GM19324 (cell line): ENCODE data around the gene LCMT1.
"Not testable (repeated sequence)": the region's sequence is repeated elsewhere in the genome, so short reads cannot be mapped to it uniquely, and the experiment has no call there.

ENCODE experiments used
- ATAC-seq: cut with Tn5 transposase; IDR thresholded peaks from one replicate; pipeline ENCODE4 v1.9.1; 2021; ENCODE audit warnings: mild to moderate bottlenecking, moderate library complexity; ENCODE audit not compliant: unreplicated experiment, low FRiP score

Gene LCMT1

DNA sequence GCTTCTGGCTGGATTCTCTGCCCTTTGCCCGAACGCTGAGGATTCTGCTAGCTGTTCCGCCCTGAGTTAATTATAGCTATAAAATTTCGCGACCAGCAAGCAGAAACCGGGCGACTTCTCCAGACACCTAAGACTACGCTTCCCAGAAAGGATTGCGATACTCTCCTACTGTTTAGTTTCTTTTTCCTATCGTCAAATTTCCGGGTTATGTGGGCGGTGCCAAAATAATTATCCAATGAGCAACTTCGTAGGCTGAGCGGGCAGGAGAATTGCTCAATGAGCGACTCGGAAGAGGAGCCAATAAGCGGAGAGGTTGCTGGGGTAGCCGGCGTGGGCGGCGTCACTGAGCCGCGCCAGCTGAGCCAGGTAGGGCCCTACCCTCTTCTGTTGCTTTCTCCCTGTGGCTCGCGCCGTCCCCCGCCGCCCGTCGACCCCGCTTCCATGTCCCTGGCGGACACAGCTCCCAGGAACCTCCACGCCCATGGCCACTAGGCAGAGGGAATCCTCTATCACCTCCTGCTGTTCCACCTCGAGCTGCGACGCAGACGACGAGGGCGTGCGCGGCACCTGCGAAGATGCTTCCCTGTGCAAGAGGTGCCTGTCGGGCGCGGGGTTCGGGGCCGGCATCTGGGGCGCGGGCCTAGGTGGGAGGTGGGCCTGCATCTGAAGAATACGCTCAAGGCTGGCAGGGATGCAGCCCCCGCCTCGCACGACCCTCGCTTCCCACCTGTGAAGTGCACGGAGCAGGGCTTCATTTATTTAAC, at the start of gene LCMT1:
LCMT1 (plus strand) TSS at position 340 of the 764 bp plus-strand sequence; CDS start at position 482, 142 bp downstream.
- ATAC-seq: peak; percentile 96

DNA sequence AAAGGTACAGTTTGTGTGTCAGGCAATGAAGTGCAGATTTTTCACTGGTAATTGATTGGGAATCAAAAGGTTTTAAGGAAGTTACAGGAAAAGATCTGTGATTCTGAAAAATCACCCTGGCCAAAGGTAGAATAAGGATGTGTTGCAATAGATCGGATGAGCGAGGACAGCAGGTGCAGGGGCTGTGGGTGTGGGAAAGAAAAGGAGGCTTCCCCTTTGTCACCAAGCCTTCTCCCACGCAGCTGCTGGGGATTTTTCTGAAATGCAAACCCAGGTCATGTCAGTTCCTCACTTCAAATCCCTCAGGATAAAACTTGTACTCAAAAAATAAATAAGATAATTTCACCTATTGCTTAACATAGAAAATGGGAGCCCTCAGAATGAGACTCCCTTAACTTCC, 48.4 kb upstream of the LCMT1 start:
- no peak for ATAC-seq

DNA sequence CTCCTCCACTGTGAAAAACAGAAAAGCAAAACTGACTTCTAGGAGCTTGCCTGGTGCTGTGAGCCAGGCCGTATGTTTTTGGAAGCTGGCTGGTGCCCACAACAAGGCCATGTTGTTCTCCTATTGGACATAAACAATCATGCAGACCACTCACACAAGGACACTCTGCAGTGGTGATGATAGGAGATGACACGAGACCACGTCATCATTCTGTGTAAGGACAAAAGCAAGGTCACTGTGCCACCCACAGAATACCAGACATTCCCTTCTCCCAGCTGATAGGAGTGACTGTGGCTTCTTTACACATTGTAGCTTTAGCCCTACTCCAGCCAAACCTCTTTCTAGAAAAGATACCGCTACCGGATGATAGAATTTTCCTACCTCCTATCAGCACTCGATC, 47.7 kb upstream of the LCMT1 start:
- no peak for ATAC-seq

DNA sequence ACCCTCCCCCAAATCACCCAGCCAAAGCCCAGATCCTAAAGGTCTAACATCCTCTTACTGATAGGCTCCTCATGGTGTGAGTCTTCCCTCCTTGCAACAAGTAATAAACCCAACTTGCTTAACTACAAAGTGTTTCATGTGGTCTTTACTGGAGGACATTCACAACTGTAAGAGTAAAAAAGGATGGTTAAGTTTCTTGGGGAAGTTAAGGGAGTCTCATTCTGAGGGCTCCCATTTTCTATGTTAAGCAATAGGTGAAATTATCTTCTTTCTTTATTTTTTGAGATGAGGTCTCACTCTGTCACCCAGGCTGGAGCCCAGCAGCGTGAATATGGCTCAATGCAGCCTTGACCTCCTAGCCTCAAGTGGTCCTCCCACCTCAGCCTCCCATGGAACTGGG, 47.3 kb upstream of the LCMT1 start:
- ATAC-seq: not testable (repeated sequence)

DNA sequence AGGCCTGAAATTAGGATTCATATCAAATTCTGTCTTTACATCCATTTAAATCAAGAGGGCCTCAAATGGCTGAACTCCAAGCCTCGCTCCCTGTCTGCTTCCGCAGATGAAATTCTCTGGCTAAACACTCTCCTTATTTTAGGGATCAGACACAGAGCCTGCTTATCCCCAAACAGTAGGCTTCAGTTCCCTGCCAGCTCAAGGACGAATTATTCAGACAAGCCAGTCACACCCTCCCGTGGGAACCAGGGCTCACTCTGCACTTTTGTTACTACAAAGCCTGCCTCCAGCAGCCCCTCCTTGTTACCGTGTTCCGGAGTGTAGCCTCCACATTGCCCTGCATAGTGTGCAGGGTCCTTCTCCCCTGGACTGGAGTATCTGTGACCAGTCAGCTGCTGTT, 46.6 kb upstream of the LCMT1 start:
- no peak for ATAC-seq

DNA sequence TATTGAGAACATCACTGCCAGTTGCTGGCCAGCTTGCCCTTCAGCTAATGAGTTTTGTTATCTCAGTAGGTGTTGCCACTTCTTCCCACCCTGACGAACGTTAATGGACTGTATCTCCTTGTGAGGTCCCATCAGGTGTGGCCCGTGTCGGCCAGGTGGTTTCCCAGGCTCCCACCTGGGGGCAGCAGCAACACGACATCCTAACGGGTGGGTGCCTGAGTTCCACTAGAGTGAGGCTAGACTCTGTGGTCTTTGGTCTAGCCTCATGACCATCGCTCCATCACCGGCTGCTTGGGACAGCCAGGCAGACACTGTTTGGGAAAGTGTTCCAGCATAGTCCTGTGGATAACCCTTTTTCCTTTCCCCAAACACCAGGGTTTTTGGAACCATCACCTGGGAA, 45.6 kb upstream of the LCMT1 start:
- no peak for ATAC-seq

DNA sequence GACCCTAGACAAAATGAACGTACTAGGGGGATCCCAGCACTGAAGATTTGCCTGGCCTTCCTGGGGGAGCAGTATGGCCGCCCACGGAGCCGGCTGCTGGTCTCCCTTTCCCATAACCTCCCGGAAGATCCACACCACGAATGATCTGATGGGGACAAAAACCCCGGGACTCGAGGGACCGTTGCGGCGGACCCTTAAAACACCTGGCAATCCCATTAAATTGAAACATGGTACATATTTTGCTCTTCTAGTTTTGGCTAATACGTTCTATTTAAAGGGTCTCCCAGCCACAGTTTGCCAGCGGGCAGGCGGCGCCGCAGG, 45.2 kb upstream of the LCMT1 start:
- ATAC-seq: no peak

DNA sequence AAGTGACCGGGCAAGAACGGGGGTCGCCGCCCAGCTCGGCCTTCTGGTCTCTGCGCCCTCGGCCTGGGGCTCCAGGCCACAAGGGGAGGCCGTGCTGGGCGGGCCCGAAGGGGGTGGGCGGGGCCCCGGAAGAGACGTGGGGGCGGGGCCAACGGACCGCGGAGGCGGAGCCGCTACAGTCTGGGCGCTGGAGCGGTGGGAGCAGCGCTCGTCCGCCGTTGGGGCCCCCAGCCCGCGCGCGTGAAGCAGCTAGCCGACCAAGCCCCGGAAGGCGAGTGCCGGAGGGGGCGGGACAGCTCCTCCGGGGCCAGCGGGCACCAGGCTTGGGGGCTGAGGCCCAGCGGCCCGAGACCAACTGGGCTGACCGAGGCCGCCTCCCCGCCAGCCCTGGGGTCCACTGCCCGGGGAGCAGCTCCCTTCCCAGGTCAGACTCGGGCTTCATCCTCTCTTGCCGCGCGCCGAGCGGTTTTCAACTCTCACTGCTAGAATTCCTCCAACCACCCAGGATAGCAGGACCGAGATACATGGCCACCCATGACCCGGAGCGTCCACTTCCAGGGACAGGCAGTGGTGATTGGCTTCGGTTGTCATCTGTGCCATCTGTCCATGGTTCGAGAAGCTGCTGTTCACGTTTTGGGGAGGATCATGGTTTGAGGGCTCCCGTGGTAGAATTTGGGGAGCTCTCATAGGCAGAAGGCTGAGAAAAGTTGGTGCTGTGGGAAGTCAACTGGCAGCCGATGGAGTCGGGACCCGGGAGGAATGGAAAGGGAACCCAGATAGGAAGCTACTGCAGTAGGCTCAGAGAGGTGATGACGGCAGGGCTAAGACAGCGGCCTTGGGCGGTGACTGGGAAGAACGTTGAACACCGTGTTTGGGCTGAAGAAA, 44.6 kb upstream of the LCMT1 start:
- peak; percentile 92 for ATAC-seq

DNA sequence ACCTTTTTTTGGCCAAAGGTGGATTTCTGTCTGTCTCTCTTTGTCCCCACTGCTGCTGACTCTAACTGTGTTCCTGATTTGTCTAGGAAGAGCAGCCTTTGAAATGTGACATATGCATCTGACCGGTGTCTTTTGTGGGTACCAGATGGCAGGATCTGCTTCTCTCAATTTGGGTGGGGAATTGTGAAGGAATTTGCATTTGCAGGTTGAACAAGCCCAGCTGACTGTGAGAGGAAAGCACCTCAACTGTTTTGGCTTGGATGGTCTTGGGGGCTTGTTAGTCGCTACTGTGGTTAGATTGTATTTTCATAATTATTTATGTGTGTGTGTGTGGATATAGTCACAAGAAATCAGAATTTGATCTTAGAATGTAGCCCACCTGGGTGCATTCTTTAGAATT, 37.7 kb upstream of the LCMT1 start:
- ATAC-seq: no peak

DNA sequence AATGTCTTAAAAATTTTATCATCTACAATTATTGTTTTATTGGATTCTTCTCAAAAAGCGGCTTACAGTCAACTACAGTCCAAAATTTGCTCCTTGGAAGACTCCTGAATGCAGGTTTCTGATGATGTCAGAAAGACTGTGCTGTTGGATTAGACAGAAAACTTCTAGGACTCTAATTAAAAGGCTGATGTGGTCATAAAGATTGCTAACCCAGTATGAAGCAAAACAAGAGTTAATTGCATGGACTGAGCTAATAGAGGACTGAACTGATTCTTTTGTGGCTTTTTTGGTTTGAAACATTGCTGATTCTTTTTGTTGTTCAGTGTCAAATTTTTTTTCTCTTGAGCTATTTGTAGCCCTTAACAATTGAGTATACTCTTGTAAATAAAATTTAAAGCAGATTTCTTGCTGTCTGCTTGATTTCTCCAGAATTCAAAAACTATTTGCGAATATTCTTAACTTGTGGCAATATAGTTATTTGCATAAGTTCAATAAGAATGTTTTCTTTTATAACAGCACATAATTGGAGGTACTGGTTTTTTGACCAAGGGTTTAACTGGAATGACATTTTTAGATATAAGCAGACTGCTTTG, 33.1 kb upstream of the LCMT1 start:
- ATAC-seq: no peak

DNA sequence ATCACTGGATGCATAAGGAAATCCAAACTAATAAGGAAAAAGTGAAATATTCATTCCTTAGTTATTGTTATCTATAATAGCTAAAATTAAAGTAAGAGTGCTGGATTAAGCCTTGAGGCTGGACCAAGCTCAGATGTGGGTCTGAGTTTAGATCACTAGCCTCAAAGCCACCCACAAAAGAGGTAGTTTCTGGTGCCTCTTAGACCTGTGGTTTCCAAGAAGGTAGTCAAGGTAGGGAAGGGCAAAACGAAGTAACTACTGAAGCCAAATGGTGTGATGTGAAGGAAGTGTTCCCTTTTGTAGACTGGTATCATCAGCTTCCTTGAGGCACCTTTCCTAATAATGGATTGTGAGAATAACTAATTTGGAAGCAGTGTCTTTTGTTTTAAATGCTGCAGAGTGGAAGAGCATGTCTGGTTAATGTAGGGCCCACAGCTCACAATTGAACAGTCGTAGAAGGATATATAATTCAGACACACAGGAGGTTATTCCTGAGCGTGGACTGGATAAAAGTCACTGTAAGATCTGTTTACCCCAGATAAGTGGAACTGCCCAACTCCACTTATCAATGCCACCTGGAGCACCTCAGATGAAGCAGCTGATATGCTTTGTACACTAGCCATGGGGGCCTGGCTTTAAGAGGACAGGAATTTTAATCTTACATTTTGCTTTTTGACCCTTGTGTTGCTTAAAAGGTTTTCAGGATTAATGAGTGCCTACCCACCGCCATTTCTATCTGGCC, 31.7 kb upstream of the LCMT1 start:
- no peak for ATAC-seq

DNA sequence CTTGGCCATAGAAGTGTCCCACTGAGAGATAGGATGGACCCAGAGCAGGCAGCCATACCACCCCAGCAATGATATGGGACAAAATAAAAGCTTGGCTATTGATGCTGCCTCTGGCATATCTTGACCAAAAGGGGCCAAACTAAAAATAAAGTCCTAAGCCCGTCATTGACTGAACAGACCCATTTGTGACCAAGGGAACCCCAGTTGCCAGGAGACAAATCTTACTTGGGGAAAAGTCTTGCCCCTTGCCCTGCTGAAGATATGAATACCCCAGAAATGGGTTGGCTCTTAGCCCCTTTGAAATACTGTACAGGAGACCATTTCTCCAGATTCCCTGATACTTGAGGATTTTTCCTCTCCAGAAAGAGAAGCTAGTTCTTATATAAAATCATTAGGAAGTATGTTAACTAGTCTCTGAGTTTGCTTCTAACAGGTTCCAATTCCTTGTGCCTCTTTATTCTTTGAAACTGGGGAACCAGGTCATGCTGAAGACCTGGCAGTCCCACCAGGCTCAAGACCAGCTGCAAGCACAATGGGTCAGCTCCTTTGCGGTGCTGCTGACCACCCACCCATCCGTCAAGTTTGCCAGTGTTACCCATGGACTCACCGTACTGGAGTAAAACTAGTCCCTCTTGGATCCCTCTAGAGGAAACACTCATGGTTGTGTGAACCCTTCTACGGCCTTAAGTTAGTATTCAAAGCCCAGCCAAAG, 31.0 kb upstream of the LCMT1 start:
- no peak for ATAC-seq

DNA sequence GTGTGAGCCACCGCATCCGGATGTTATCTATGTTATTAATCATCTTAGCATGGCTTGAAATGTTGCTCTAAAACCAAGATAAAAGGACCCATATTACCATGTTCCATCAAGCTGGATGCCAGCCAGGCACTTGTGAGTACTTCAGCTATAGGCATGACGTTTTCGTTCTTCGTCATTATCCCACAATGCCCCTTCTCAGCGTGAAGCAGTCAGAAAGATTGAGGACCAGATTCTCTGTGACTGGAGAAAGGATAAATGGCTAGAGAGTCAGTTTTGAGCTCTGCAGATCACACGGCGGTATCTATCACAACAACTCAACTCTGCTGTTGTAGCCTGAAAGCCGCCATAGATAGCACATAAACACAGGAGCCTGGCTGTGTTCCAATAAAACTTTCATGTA, 29.8 kb upstream of the LCMT1 start:
- ATAC-seq: no peak

DNA sequence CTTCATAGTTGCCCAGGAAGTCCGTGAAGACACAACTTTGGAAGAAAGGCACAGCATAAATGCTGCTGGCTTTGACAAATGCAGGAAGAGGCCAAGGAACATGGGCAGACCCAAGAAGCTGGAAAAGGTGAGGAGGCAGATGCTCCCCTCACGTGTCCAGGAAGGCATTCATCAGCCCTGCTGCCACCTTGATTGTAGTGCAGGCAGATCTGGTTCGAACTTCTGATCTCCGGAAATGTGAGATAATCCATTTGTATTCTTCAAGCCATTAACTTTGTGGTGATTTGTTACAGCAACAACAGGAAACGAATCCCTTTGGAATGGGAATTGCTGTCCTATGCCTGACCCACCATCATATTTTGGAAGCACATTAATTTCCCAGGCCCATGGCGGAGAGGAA, 28.5 kb upstream of the LCMT1 start:
- no peak for ATAC-seq

DNA sequence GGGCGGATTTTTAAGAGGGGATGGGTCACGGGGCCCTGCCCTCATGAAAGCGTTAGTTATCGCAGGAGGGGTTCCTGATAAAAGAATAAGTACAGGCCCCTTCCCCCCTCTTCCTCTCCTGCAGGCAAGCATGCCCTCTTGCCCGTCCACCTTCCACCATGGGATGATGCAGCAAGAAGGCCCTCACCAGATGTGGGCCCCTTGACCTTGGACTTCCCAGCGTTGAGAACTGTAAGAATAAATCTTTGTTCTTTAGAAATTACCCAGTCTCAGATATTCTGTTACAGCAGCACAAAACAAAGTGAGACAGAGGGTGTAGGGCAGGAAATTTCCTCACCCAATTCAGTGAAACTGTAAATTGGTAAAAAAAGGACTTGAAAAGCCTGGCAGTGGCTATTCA, 27.8 kb upstream of the LCMT1 start:
- ATAC-seq: no peak

DNA sequence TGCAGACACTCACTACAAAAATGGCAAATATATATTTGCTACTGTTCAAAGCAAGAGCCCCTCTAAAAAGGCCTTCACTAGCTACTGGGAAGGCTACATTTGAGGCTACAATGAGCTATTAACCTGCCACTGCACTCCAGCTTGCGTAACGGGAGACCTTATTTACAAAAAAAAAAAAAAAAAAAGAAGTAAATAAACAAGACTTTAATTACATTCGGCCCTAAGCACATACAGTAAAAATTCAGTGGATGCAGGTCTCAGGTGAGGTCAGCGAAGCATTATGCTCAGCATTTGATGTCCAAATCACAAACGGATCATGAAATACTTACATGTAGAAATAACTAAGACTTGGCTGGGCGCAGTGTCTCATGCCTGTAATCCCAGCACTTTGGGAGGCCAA, 26.7 kb upstream of the LCMT1 start:
- ATAC-seq: no peak

DNA sequence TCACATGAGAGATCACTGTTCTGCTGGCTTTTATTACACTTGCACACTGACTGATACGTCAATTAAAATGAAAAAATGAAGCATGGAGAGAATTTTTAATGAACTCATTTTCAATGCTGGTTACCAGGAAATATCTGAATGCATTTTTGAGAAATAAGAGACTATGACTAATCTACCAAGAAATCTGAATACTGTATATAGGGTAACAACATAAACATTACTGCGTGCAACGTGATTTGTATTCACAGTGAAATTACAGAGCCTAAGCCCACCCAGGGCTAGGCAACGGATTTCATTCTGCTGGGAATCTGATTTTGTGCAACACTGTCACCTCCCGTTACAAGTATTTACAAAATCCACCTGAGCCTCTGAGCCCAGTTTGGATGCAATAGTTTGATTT, 23.8 kb upstream of the LCMT1 start:
- ATAC-seq: no peak

DNA sequence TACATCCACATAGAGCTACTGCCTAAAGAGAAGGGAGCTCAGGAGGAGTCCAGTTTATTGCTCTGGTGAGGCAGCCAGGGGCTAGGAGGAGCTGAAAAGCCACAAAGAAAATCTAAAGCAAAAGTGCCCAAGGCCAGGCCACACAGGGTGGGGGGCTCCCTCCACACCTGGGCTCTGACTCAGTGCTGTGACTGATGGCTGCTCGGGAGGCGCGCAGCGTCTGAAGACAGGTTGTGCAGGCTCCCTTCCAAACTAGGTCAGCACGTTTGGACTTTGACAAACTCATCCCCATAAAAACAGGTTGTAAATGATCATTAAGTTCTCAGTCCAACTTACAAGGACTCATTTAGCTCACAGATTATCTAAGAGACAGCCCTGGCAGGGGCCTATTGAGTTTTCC, 22.2 kb upstream of the LCMT1 start:
- ATAC-seq: no peak

DNA sequence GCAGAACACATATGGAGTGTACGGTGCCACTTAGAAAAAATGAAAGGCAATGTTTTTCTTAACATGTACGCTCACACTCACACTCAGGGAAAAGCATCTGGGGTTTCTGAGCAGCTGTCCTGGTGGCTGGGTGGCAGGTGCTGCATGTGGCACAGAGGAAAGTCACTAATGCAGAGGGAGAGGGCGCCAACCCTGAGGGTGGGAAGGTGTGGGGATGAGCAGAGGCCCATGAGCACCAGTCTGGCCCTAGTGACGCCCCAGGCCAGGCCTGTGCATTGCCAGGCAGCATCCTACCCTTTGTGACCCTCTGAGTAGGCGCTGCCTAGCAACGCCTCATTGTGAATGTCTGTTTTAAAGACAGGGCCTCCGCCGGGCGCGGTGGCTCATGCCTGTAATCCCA, 19.1 kb upstream of the LCMT1 start:
- no peak for ATAC-seq
